Muscle of leg (tissue), 16 donors: ENCODE results near the gene WDR87. TPM values are rescaled to one million over a fixed set of nuclear protein-coding genes. Genes with fewer than 3 reads are reported as not detected.

Experiments
- DNase-seq: peaks from one replicate; pipeline ENCODE4 v3.0.0; 2013
- H3K27ac ChIP-seq: one replicate; pipeline ENCODE4 v1.5.1; 2013; ENCODE audit warnings: mild to moderate bottlenecking, low read length, control low read depth
- H3K27me3 ChIP-seq: one replicate; pipeline ENCODE4 v1.6.1; 2013; ENCODE audit warnings: low read length; ENCODE audit not compliant: control insufficient read depth, insufficient read depth
- H3K36me3 ChIP-seq: one replicate; pipeline ENCODE4 v1.6.1; 2013; ENCODE audit warnings: low read length; ENCODE audit not compliant: control insufficient read depth, insufficient read depth
- H3K4me1 ChIP-seq: one replicate; pipeline ENCODE4 v1.6.1; 2013; ENCODE audit warnings: low read length; ENCODE audit not compliant: control insufficient read depth, insufficient read depth
- H3K4me3 ChIP-seq: one replicate; pipeline ENCODE4 v1.5.1; 2013; ENCODE audit warnings: low read length, control low read depth
- H3K9me3 ChIP-seq: replicated peaks from 2 replicates; pipeline ENCODE4 v1.6.1; 2013; ENCODE audit warnings: low read depth, low read length; ENCODE audit not compliant: control insufficient read depth
- WGBS: methylation state at CpG from one replicate; pipeline ENCODE4 v1.1.5; 2013; ENCODE audit warnings: missing lambda C conversion rate; ENCODE audit not compliant: insufficient coverage; 5-methylcytosine and 5-hydroxymethylcytosine counted together
- long read RNA-seq, 11 donors: transcript quantifications; one replicate each; lab custom pipeline, GENCODE V29; 2026
- polyA plus RNA-seq, 8 donors: library from polyadenylated mRNA; unstranded; fragments of 120-200 nt; gene quantifications; one replicate each; pipeline versions ENCODE4 v1.2.1 to v1.2.3, GENCODE V29; 2013; ENCODE audit warnings: inconsistent platforms in 1 of 8, low replicate concordance in 1 of 8; ENCODE audit not compliant: insufficient read length in 8 of 8, insufficient read depth in 1 of 8
- total RNA-seq: library from RNA; stranded (reverse); fragments of 120-200 nt; gene quantifications from one replicate; pipeline ENCODE4 v1.2.4, GENCODE V29; 2013

Gene WDR87
- total RNA-seq (under 0.01 TPM), polyA plus RNA-seq (under 1 TPM; 0.07 to 0.18 (median 0.11) TPM)
- long read RNA-seq, donor 1 = 0 reads
- long read RNA-seq, donor 2 = 0 reads
- long read RNA-seq, donor 3 = 0 reads
- long read RNA-seq, donor 4 = 0 reads
- long read RNA-seq, donor 5 = 0 reads
- long read RNA-seq, donor 6 = 0 reads
- long read RNA-seq, donor 7 = 0 reads
- long read RNA-seq, donor 8 = 0 reads
- long read RNA-seq, donor 9 = 0 reads
- long read RNA-seq, donor 10 = 0 reads
- long read RNA-seq, donor 11 = 0 reads

GRCh38 chr19:37905946-37906868, at the start of gene WDR87:
WDR87 (minus strand) TSS chr19:37906594; CDS start chr19:37898239, 8,355 bp downstream.
- WGBS = 1% methylated on average over 55 of the region's 63 CpGs
- Histone ChIP-seq H3K36me3 (no peaks in the 10 kb centered on the region), H3K4me1 (peaks cover 13% of the 10 kb centered on the region), H3K27ac (peak within 1 kb of the TSS; percentile 75), H3K27me3 (no peaks in the 10 kb centered on the region), H3K9me3 (no peaks in the 10 kb centered on the region), H3K4me3 (peak within 1 kb of the TSS; percentile 81)
- peak; percentile 27 for DNase-seq

DNA sequence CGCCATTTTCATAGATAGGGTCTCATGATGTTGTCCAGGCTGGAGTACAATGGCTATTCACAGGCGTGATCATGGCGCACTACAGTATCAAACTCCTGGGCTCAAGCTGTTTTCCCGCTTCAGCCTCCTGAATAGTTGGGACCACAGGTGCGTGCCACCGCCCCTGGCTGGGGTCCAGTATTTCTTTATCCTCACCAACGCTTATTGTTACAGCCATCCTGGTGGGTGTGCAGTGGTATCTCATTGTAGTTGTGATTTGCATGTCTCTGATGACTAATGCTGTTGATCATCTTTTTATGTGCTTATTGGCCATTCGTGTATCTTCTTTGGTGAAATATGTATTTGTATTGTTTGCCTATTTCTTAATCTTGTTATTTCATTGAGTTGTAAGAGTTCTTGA, 49.6 kb upstream of the WDR87 start:
- Histone ChIP-seq H3K4me1 (no peaks in the 10 kb centered on the region), H3K27ac (no peak overlapping the region), H3K9me3 (peaks cover 3% of the 10 kb centered on the region), H3K36me3 (no peaks in the 10 kb centered on the region), H3K27me3 (no peaks in the 10 kb centered on the region), H3K4me3 (no peak overlapping the region)
- WGBS = 96% methylated on average over 3 of the region's 8 CpGs
- DNase-seq = no peak

DNA sequence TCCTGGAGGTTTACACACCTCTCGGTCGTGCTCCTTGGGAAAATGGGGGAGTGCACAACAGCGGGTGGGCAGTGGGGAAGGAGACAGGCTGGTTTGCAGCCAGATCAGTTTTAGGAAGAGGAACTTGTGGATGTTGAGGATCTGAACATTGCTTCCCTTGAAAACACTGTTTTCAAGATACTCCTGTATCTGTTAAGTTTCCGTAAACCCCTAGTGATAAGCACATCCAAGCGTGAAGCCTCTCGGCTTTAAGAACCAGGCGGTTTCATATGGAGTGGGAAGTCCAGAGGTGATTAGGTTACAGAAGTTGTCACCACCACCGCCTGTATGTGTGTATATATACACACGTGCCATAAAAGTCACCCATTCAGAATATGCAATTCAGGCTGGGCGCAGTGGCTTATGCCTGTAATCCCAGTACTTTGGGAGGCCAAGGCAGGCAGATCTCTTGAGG, 48.1 kb upstream of the WDR87 start:
- H3K4me3 ChIP-seq = no peak overlapping the region
- WGBS = no CpG with 5 or more reads among the region's 10 CpGs
- no peak overlapping the region for H3K27ac ChIP-seq
- no peak for DNase-seq
- H3K36me3 ChIP-seq = no peaks in the 10 kb centered on the region
- H3K4me1 ChIP-seq = no peaks in the 10 kb centered on the region
- H3K27me3 ChIP-seq = no peaks in the 10 kb centered on the region
- H3K9me3 ChIP-seq = peaks cover 3% of the 10 kb centered on the region

GRCh38 chr19:37953918-37954303, 47.5 kb upstream of the WDR87 start:
- Histone ChIP-seq H3K27ac (no peak overlapping the region), H3K36me3 (no peaks in the 10 kb centered on the region), H3K27me3 (no peaks in the 10 kb centered on the region), H3K4me1 (no peaks in the 10 kb centered on the region), H3K4me3 (no peak overlapping the region), H3K9me3 (peaks cover 3% of the 10 kb centered on the region)
- no CpG with 5 or more reads among the region's 1 CpG for WGBS
- no peak for DNase-seq

GRCh38 chr19:37953171-37953917, 47.0 kb upstream of the WDR87 start:
- Histone ChIP-seq H3K4me3 (no peak overlapping the region), H3K27me3 (no peaks in the 10 kb centered on the region), H3K9me3 (peaks cover 2% of the 10 kb centered on the region), H3K4me1 (no peaks in the 10 kb centered on the region), H3K27ac (no peak overlapping the region), H3K36me3 (no peaks in the 10 kb centered on the region)
- 61% methylated on average over 6 of the region's 11 CpGs for WGBS
- no peak for DNase-seq

DNA sequence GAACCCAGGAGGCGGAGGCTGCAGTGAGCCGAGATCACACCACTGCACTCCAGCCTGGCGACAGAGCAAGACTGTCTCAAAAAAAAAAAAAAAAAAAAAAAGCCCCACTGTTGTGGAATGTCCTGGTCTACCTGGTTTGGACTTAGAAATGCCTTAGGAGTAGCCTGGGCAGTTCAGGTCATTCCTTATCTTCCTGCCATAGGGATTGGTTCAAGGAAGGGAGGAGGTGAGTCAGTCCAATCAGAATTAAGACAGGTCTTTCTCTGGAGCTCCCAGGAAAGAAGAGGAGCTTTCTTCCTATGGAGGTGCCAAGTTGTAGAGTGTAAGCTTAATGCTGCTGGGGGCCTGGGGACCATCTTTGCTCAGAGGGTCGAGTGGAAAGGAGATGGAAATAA, 45.4 kb upstream of the WDR87 start:
- WGBS = no CpG with 5 or more reads among the region's 4 CpGs
- Histone ChIP-seq H3K4me1 (no peaks in the 10 kb centered on the region), H3K27ac (no peak overlapping the region), H3K27me3 (no peaks in the 10 kb centered on the region), H3K9me3 (no peaks in the 10 kb centered on the region), H3K36me3 (no peaks in the 10 kb centered on the region), H3K4me3 (no peak overlapping the region)
- no peak for DNase-seq

DNA sequence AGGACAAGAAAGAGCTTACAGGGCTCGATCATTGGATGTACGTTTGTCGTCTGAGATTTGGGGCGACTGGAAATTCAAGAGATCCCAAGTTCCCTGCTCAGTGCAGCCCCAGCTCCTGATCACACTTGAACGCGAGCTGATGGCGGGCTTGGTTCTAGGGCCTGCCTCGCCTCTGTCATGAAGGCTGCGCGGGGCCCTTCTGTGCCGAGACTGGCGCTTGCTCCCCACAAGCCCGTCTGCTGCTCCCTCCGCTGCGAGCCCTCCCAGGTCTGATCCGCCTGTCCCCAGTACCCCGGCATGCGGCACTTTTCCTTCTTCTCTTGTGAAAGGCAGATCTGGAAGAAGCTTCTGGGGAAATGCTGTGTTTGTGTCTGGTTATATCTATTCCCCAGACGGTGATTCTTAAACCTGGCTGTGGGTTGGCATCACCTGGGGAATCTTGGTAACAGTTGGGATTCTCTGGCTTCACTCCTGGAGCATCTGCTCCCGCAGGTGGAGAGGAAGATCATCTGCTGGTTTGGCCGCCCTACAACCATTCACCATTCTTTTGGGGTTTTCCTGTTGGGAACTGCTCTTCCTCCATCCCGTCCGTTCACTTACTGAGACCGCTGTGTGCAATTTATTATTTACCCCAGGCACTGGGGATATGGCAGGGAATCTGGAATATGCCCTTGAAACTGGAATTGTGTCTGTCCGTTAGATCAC, 44.2 kb upstream of the WDR87 start:
- H3K27me3 ChIP-seq = no peaks in the 10 kb centered on the region
- no peaks in the 10 kb centered on the region for H3K9me3 ChIP-seq
- H3K36me3 ChIP-seq = no peaks in the 10 kb centered on the region
- H3K4me1 ChIP-seq = no peaks in the 10 kb centered on the region
- no peak overlapping the region for H3K4me3 ChIP-seq
- no peak for DNase-seq
- 92% methylated on average over 18 of the region's 25 CpGs for WGBS
- no peak overlapping the region for H3K27ac ChIP-seq

DNA sequence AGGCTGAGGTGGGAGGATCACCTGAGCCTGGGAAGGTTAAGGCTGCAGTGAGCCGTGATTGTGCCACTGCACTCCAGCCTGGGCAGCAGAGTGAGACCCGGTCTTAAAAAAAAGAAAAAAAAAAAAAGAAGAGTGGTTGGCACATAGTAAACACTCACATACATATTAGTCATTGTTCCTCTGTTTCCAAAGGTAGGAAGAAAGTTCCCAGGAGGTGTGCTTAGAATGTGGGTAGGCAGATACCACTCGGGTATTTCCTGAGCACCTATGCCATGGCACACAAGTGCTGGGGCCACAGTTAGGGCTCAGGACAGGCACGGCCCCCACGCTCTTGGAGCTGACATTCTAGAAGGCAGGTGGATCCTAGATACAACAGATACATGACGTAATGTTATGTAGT, 42.0 kb upstream of the WDR87 start:
- Histone ChIP-seq H3K27me3 (no peaks in the 10 kb centered on the region), H3K9me3 (no peaks in the 10 kb centered on the region), H3K27ac (no peak overlapping the region), H3K4me1 (no peaks in the 10 kb centered on the region), H3K36me3 (no peaks in the 10 kb centered on the region), H3K4me3 (no peak overlapping the region)
- 93% methylated on average over 4 of the region's 6 CpGs for WGBS
- DNase-seq = no peak

DNA sequence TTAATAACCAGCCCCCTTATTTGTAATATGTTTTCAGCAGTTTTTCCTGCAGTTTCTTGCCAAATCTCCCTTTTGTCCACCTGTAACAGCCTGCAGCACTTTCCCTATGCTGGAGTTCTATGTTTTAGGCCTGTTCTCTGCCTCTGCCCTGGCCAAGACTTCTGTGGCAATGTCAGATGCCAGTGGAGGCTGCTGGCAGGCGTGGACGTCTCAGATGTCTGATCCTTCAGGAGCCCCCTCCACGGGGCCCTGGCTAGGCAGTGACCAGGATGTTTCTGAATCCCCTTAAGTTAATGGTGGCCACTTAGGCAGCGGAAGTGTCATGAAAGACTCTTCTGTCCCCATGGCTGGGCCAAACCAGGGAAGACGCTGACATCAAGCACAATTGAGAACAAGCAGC, 41.4 kb upstream of the WDR87 start:
- no peak for DNase-seq
- Histone ChIP-seq H3K9me3 (no peaks in the 10 kb centered on the region), H3K36me3 (no peaks in the 10 kb centered on the region), H3K27me3 (no peaks in the 10 kb centered on the region), H3K27ac (no peak overlapping the region), H3K4me3 (no peak overlapping the region), H3K4me1 (no peaks in the 10 kb centered on the region)
- WGBS = 72% methylated on average over 5 of the region's 5 CpGs
